Measurements from ENCODE around the gene PTPRG.

PTPRG gene

GRCh38 chr3:62142331-62143085 is 581.1 kb downstream of the PTPRG start:
- no peak for FAIRE-seq

- no peak for FAIRE-seq
Observed at GRCh38 chr3:62143843-62144450, 582.6 kb downstream of the PTPRG start.

GRCh38 chr3:62144482-62144881 is 583.1 kb downstream of the PTPRG start:
- no peak for FAIRE-seq

GRCh38 chr3:62145086-62145757 is 583.9 kb downstream of the PTPRG start:
- no peak for FAIRE-seq

GRCh38 chr3:62149539-62149938 is 588.2 kb downstream of the PTPRG start:
- no peak for FAIRE-seq

GRCh38 chr3:62149962-62150361 is 588.6 kb downstream of the PTPRG start:
- FAIRE-seq = no peak

- no peak for FAIRE-seq
Observed at GRCh38 chr3:62151591-62151990, 590.2 kb downstream of the PTPRG start.

- no peak for FAIRE-seq
Observed at GRCh38 chr3:62153231-62153630, 591.9 kb downstream of the PTPRG start.

- no peak for FAIRE-seq
Observed at GRCh38 chr3:62154457-62155148, 593.2 kb downstream of the PTPRG start.

GRCh38 chr3:62159056-62159708 is 597.8 kb downstream of the PTPRG start:
- FAIRE-seq = no peak

GRCh38 chr3:62159709-62160092 is 598.3 kb downstream of the PTPRG start:
- FAIRE-seq = no peak

- no peak for FAIRE-seq
Observed at GRCh38 chr3:62161371-62161770, 600.0 kb downstream of the PTPRG start.

GRCh38 chr3:62164196-62164595 is 602.8 kb downstream of the PTPRG start:
- FAIRE-seq = no peak

- FAIRE-seq = no peak
Observed at GRCh38 chr3:62164746-62165145, 603.4 kb downstream of the PTPRG start.

- FAIRE-seq = no peak
Observed at GRCh38 chr3:62167566-62168262, 606.3 kb downstream of the PTPRG start.

- no peak for FAIRE-seq
Observed at GRCh38 chr3:62168356-62168755, 607.0 kb downstream of the PTPRG start.

GRCh38 chr3:62169906-62170660 is 608.7 kb downstream of the PTPRG start:
- no peak for FAIRE-seq

GRCh38 chr3:62171789-62172188 is 610.4 kb downstream of the PTPRG start:
- FAIRE-seq = no peak

- FAIRE-seq = no peak
Observed at GRCh38 chr3:62172199-62172598, 610.8 kb downstream of the PTPRG start.

- FAIRE-seq = no peak
Observed at GRCh38 chr3:62173939-62174515, 612.7 kb downstream of the PTPRG start.

- no peak for FAIRE-seq
Observed at GRCh38 chr3:62175161-62175560, 613.8 kb downstream of the PTPRG start.

Data from islet of Langerhans (tissue), 1 donor.